Neutrophil (primary cell): ENCODE results near the gene SYCE3.

Experiments used
- H3K27ac ChIP-seq: fragments of 200-600 bp; sonication (generic); 2 replicates; pipeline ENCODE4 v1.5.1; 2016; ENCODE audit warnings: mild to moderate bottlenecking, moderate library complexity
- H3K27me3 ChIP-seq: fragments of 200-600 bp; sonication (generic); 2 replicates; pipeline ENCODE4 v1.6.0; 2016; ENCODE audit warnings: mild to moderate bottlenecking
- H3K36me3 ChIP-seq: fragments of 200-600 bp; sonication (generic); 2 replicates; pipeline ENCODE4 v1.5.1; 2017
- H3K4me1 ChIP-seq, 2 experiments: fragments of 200-600 bp in 1 of 2; sonication (generic) in 1 of 2; 1 replicate in 1 of 2; 2 replicates in 1 of 2; pipeline versions ENCODE4 v1.5.1 to v1.6.1; 2013 to 2016; ENCODE audit warnings: low read depth in 1 of 2, low read length in 1 of 2, mild to moderate bottlenecking in 1 of 2, moderate library complexity in 1 of 2; ENCODE audit not compliant: control insufficient read depth in 1 of 2, insufficient read depth in 1 of 2
- H3K4me3 ChIP-seq, 2 experiments: fragments of 200-600 bp in 1 of 2; sonication (generic) in 1 of 2; 1 replicate in 1 of 2; 2 replicates in 1 of 2; pipeline ENCODE4 v1.5.1; 2013 to 2016; ENCODE audit warnings: low read depth in 1 of 2, low read length in 1 of 2, mild to moderate bottlenecking in 1 of 2, moderate library complexity in 1 of 2
- H3K9me3 ChIP-seq: fragments of 200-600 bp; sonication (generic); 2 replicates; pipeline ENCODE4 v1.5.1; 2016
- TF ChIP-seq, protein P1 (sequence below): fragments of 200-600 bp; sonication (generic); IDR thresholded peaks from 2 replicates; pipeline ENCODE4 v1.5.1; 2016; ENCODE audit warnings: antibody characterized with exemption

Gene SYCE3

GRCh38 chr22:50506611-50507420 is 55.9 kb downstream of the SYCE3 start:
- H3K9me3 ChIP-seq, result no peaks in the 10 kb centered on the region
- peaks cover 47% of the 10 kb centered on the region for H3K36me3 ChIP-seq
- no peaks in the 10 kb centered on the region for H3K27me3 ChIP-seq
- H3K4me3 ChIP-seq, result peak overlapping the region; percentile 61 to 83
- H3K4me1 ChIP-seq, result peaks cover 16 to 22% of the 10 kb centered on the region in 2 experiments
- TF ChIP-seq, protein P1, sequence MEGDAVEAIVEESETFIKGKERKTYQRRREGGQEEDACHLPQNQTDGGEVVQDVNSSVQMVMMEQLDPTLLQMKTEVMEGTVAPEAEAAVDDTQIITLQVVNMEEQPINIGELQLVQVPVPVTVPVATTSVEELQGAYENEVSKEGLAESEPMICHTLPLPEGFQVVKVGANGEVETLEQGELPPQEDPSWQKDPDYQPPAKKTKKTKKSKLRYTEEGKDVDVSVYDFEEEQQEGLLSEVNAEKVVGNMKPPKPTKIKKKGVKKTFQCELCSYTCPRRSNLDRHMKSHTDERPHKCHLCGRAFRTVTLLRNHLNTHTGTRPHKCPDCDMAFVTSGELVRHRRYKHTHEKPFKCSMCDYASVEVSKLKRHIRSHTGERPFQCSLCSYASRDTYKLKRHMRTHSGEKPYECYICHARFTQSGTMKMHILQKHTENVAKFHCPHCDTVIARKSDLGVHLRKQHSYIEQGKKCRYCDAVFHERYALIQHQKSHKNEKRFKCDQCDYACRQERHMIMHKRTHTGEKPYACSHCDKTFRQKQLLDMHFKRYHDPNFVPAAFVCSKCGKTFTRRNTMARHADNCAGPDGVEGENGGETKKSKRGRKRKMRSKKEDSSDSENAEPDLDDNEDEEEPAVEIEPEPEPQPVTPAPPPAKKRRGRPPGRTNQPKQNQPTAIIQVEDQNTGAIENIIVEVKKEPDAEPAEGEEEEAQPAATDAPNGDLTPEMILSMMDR, result no peak
- H3K27ac ChIP-seq, result peak overlapping the region; percentile 92

GRCh38 chr22:50505776-50506610 is 56.7 kb downstream of the SYCE3 start:
- Histone ChIP-seq H3K4me3 (peak overlapping the region in 1 of 2 experiments; percentile 83), H3K36me3 (peaks cover 47% of the 10 kb centered on the region), H3K4me1 (peaks cover 16 to 22% of the 10 kb centered on the region in 2 experiments), H3K27ac (peak overlapping the region; percentile 92), H3K27me3 (no peaks in the 10 kb centered on the region), H3K9me3 (no peaks in the 10 kb centered on the region)
- TF ChIP-seq, protein P1, result no peak

- Histone ChIP-seq H3K9me3 (no peaks in the 10 kb centered on the region), H3K36me3 (peaks cover 47% of the 10 kb centered on the region), H3K27me3 (no peaks in the 10 kb centered on the region), H3K4me1 (peaks cover 16 to 22% of the 10 kb centered on the region in 2 experiments), H3K4me3 (no peak overlapping the region), H3K27ac (no peak overlapping the region)
- TF ChIP-seq, protein P1, result no peak
Observed at GRCh38 chr22:50505276-50505775, 57.4 kb downstream of the SYCE3 start.

DNA sequence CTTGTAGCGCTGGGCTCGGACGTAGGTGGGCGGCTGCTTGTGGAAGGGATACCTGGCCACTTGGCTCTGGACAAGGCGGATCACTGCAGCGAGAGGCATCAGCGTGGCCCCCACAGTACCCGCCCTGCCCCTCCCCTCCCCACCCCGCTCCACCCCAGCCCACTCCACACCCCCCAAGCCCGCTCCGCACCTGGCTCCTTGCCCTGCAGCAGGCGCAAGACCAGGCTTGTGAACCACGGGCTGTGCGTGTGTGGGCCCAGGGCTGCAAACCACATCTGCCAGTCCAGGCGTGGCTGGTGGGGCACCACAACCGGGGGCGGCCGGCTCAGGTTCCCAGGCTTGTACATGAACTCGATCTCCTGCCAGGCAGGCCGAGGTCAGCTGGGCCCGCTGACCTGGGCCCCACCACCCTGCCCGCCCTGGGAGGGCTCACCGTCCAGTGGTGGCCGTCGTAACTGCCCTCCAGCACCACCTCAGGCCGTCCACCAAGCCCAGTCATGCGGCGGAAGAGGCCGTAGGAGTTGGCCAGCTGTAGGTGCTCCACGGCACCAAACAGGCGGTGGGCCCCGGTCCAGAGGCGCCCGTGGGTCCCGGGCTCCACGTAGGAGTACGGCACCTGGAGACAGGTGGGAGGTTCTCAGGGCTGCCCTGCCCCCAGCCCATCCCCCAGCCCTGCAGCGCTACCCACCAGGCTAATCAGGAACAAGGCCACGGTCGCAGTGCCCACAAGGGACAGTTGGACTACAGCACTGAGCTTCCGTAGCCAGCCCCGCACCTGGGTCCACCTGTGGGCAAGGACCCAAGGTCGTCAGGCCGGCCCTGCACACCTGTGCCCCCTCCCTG is 58.1 kb downstream of the SYCE3 start:
- Histone ChIP-seq H3K27ac (no peak overlapping the region), H3K9me3 (no peaks in the 10 kb centered on the region), H3K27me3 (no peaks in the 10 kb centered on the region), H3K4me1 (peaks cover 16 to 22% of the 10 kb centered on the region in 2 experiments), H3K36me3 (peaks cover 47% of the 10 kb centered on the region), H3K4me3 (no peak overlapping the region)
- TF ChIP-seq, protein P1, result no peak
